OCI-LY7 (cell line): ENCODE data around the gene MYCBPAP.

Source experiments
- CTCF ChIP-seq: fragments of 200-600 bp; sonication (generic); conservative IDR thresholded peaks from 2 replicates; pipeline ENCODE4 v1.5.1; 2014; ENCODE audit warnings: mild to moderate bottlenecking, antibody characterized with exemption, low read length, moderate library complexity, mixed read lengths
- EZH2phosphoT487 ChIP-seq: fragments of 200-600 bp; sonication (generic); IDR thresholded peaks from 2 replicates; pipeline ENCODE4 v1.6.1; 2018; ENCODE audit warnings: low read depth, borderline replicate concordance, mild to moderate bottlenecking, mixed run types, antibody characterized with exemption, low read length, moderate library complexity, mixed read lengths

GRCh38 chr17:50576864-50577263 is 68.6 kb downstream of the MYCBPAP start:
- TF ChIP-seq CTCF (no peak), EZH2phosphoT487 (no peak)
